SJSA1 (cell line): Measurements from ENCODE around the gene SLC12A7. TPM values are rescaled to one million over a fixed set of nuclear protein-coding genes. Genes with fewer than 3 reads are reported as not detected.
"Not testable (repeated sequence)": the region's sequence is repeated elsewhere in the genome, so short reads cannot be mapped to it uniquely, and the experiment has no call there.

Source experiments
- DNase-seq, 2 experiments: peaks; one replicate each; pipeline ENCODE4 v3.0.0-alpha.2; 2015 to 2020; ENCODE audit warnings: low spot score in 2 of 2, low read depth in 1 of 2
- H3K27ac ChIP-seq: fragments of 250-450 bp; sonication (Bioruptor Pico); 2 replicates; pipeline ENCODE4 v1.5.1; 2020; ENCODE audit warnings: mild to moderate bottlenecking, moderate library complexity
- H3K27me3 ChIP-seq: fragments of 250-450 bp; sonication (Bioruptor Pico); replicated peaks from 2 replicates; pipeline ENCODE4 v1.5.1; 2020; ENCODE audit warnings: mild to moderate bottlenecking, moderate library complexity
- H3K36me3 ChIP-seq: fragments of 250-450 bp; sonication (Bioruptor Pico); 2 replicates; pipeline ENCODE4 v1.5.1; 2020; ENCODE audit warnings: mild to moderate bottlenecking
- H3K4me1 ChIP-seq: fragments of 250-450 bp; sonication (Bioruptor Pico); replicated peaks from 2 replicates; pipeline ENCODE4 v1.6.1; 2021; ENCODE audit warnings: mild to moderate bottlenecking
- H3K4me3 ChIP-seq: fragments of 250-450 bp; sonication (Bioruptor Pico); 2 replicates; pipeline ENCODE4 v1.5.1; 2020; ENCODE audit warnings: mild to moderate bottlenecking
- H3K9me3 ChIP-seq: fragments of 250-450 bp; sonication (Bioruptor Pico); replicated peaks from 2 replicates; pipeline ENCODE4 v1.5.1; 2020; ENCODE audit warnings: mild to moderate bottlenecking
- total RNA-seq: library from RNA; depleted of rRNA; stranded (reverse); fragments of >200 nt; shearing (Covaris generic); gene quantifications from 2 replicates; pipeline ENCODE4 v1.2.3, GENCODE V29; 2014

SLC12A7 gene
- total RNA-seq, 1 experiment from 2014 or later = 11.9 TPM

GRCh38 chr5:1087428-1087827 is 24.4 kb downstream of the SLC12A7 start:
- DNase-seq = no peak
- no peak overlapping the region for H3K4me3 ChIP-seq
- H3K27ac ChIP-seq = no peak overlapping the region
- no peaks in the 10 kb centered on the region for H3K4me1 ChIP-seq
- H3K27me3 ChIP-seq = no peaks in the 10 kb centered on the region
- peaks cover 31% of the 10 kb centered on the region for H3K36me3 ChIP-seq
- H3K9me3 ChIP-seq = peaks cover 28% of the 10 kb centered on the region; the same call in 1 of the 2 replicates

GRCh38 chr5:1086871-1087270 is 25.0 kb downstream of the SLC12A7 start:
- peaks cover 31% of the 10 kb centered on the region for H3K36me3 ChIP-seq

GRCh38 chr5:1086137-1086536 is 25.7 kb downstream of the SLC12A7 start:
- Histone ChIP-seq H3K9me3 (peaks cover 28% of the 10 kb centered on the region; the same call in 1 of the 2 replicates), H3K4me1 (no peaks in the 10 kb centered on the region), H3K36me3 (peaks cover 33% of the 10 kb centered on the region), H3K27me3 (no peaks in the 10 kb centered on the region), H3K4me3 (no peak overlapping the region), H3K27ac (no peak overlapping the region)
- no peak for DNase-seq

More at GRCh38 chr5:1086871-1087270, 25.0 kb downstream of the SLC12A7 start:
- Histone ChIP-seq H3K4me3 (no peak overlapping the region), H3K9me3 (peaks cover 28% of the 10 kb centered on the region; the same call in 1 of the 2 replicates), H3K27me3 (no peaks in the 10 kb centered on the region), H3K4me1 (no peaks in the 10 kb centered on the region), H3K27ac (no peak overlapping the region)
- DNase-seq = no peak

- no peak overlapping the region for H3K4me3 ChIP-seq
- H3K27me3 ChIP-seq = no peaks in the 10 kb centered on the region
- peaks cover 28% of the 10 kb centered on the region; the same call in 1 of the 2 replicates for H3K9me3 ChIP-seq
- H3K4me1 ChIP-seq = no peaks in the 10 kb centered on the region
- H3K36me3 ChIP-seq = peaks cover 30% of the 10 kb centered on the region
- H3K27ac ChIP-seq = no peak overlapping the region
- no peak for DNase-seq
Observed at GRCh38 chr5:1085391-1085790, 26.5 kb downstream of the SLC12A7 start.

GRCh38 chr5:1083823-1084605 is 27.8 kb downstream of the SLC12A7 start:
- H3K36me3 ChIP-seq = peaks cover 34% of the 10 kb centered on the region
- H3K9me3 ChIP-seq = peaks cover 25% of the 10 kb centered on the region; the same call in 1 of the 2 replicates
- no peak overlapping the region for H3K27ac ChIP-seq
- no peaks in the 10 kb centered on the region for H3K4me1 ChIP-seq
- H3K4me3 ChIP-seq = no peak overlapping the region
- no peaks in the 10 kb centered on the region for H3K27me3 ChIP-seq
- no peak for DNase-seq

GRCh38 chr5:1083026-1083425 is 28.8 kb downstream of the SLC12A7 start:
- not testable (repeated sequence) for DNase-seq, H3K27ac ChIP-seq, H3K4me1 ChIP-seq, H3K4me3 ChIP-seq, H3K27me3 ChIP-seq
- Histone ChIP-seq H3K36me3 (peaks cover 35% of the 10 kb centered on the region), H3K9me3 (peaks cover 24% of the 10 kb centered on the region; the same call in 1 of the 2 replicates)

GRCh38 chr5:1081519-1081918 is 30.3 kb downstream of the SLC12A7 start:
- Histone ChIP-seq H3K27ac (no peak overlapping the region), H3K9me3 (peaks cover 21% of the 10 kb centered on the region; the same call in 1 of the 2 replicates), H3K4me1 (no peaks in the 10 kb centered on the region), H3K27me3 (no peaks in the 10 kb centered on the region), H3K4me3 (no peak overlapping the region), H3K36me3 (peaks cover 32% of the 10 kb centered on the region)
- DNase-seq = no peak

- DNase-seq = no peak
- Histone ChIP-seq H3K27ac (no peak overlapping the region), H3K27me3 (no peaks in the 10 kb centered on the region), H3K36me3 (peaks cover 32% of the 10 kb centered on the region), H3K9me3 (peaks cover 18% of the 10 kb centered on the region; the same call in 1 of the 2 replicates), H3K4me1 (no peaks in the 10 kb centered on the region), H3K4me3 (no peak overlapping the region)
Observed at GRCh38 chr5:1080432-1080831, 31.4 kb downstream of the SLC12A7 start.

- DNase-seq = no peak
- Histone ChIP-seq H3K9me3 (peaks cover 18% of the 10 kb centered on the region; the same call in 1 of the 2 replicates), H3K4me1 (no peaks in the 10 kb centered on the region), H3K36me3 (peaks cover 35% of the 10 kb centered on the region), H3K27me3 (no peaks in the 10 kb centered on the region), H3K27ac (no peak overlapping the region), H3K4me3 (no peak overlapping the region)
Observed at GRCh38 chr5:1079961-1080360, 31.9 kb downstream of the SLC12A7 start.

GRCh38 chr5:1079486-1079885 is 32.4 kb downstream of the SLC12A7 start:
- Histone ChIP-seq H3K27ac (no peak overlapping the region), H3K4me1 (no peaks in the 10 kb centered on the region), H3K27me3 (no peaks in the 10 kb centered on the region), H3K9me3 (peaks cover 16% of the 10 kb centered on the region; the same call in 1 of the 2 replicates), H3K4me3 (no peak overlapping the region), H3K36me3 (peaks cover 35% of the 10 kb centered on the region)
- no peak for DNase-seq

GRCh38 chr5:1078851-1079250 is 33.0 kb downstream of the SLC12A7 start:
- DNase-seq = no peak
- no peak overlapping the region for H3K27ac ChIP-seq
- H3K4me1 ChIP-seq = no peaks in the 10 kb centered on the region
- no peaks in the 10 kb centered on the region for H3K27me3 ChIP-seq
- peaks cover 31% of the 10 kb centered on the region for H3K36me3 ChIP-seq
- peaks cover 9% of the 10 kb centered on the region; the same call in 1 of the 2 replicates for H3K9me3 ChIP-seq
- H3K4me3 ChIP-seq = no peak overlapping the region

GRCh38 chr5:1078206-1078605 is 33.7 kb downstream of the SLC12A7 start:
- no peak overlapping the region for H3K4me3 ChIP-seq
- H3K27me3 ChIP-seq = no peaks in the 10 kb centered on the region
- no peaks in the 10 kb centered on the region for H3K4me1 ChIP-seq
- no peak overlapping the region for H3K27ac ChIP-seq
- 0 out of 2 replicates have a peak, but pooled peaks cover 4% of the 10 kb centered on the region for H3K9me3 ChIP-seq
- H3K36me3 ChIP-seq = peaks cover 30% of the 10 kb centered on the region
- no peak for DNase-seq

GRCh38 chr5:1077491-1078020 is 34.3 kb downstream of the SLC12A7 start:
- Histone ChIP-seq H3K4me1 (no peaks in the 10 kb centered on the region), H3K4me3 (no peak overlapping the region), H3K36me3 (peaks cover 29% of the 10 kb centered on the region), H3K9me3 (0 out of 2 replicates have a peak, but pooled peaks cover 4% of the 10 kb centered on the region), H3K27ac (no peak overlapping the region), H3K27me3 (no peaks in the 10 kb centered on the region)
- DNase-seq = no peak

- Histone ChIP-seq H3K27me3 (no peaks in the 10 kb centered on the region), H3K27ac (no peak overlapping the region), H3K9me3 (0 out of 2 replicates have a peak, but pooled peaks cover 4% of the 10 kb centered on the region), H3K36me3 (peaks cover 29% of the 10 kb centered on the region), H3K4me3 (no peak overlapping the region), H3K4me1 (no peaks in the 10 kb centered on the region)
- DNase-seq = no peak
Observed at GRCh38 chr5:1077026-1077425, 34.8 kb downstream of the SLC12A7 start.
